OCI-LY1 (cell line): ENCODE measurements around the gene MTAP.

ENCODE experiments used
- H2AFZ ChIP-seq: fragments of 200-600 bp; sonication (generic), shearing (Covaris generic); 2 replicates; pipeline ENCODE4 v1.6.0; 2014; ENCODE audit warnings: antibody characterized with exemption, mild to moderate bottlenecking, low read length
- H3F3A ChIP-seq: fragments of 200-600 bp; sonication (generic), shearing (Covaris generic); 2 replicates; pipeline ENCODE4 v1.6.0; 2014; ENCODE audit warnings: mild to moderate bottlenecking, antibody characterized with exemption, low read length, moderate library complexity; ENCODE audit not compliant: insufficient read depth
- H3K27ac ChIP-seq: fragments of 200-600 bp; sonication (generic); 2 replicates; pipeline ENCODE4 v1.5.1; 2014; ENCODE audit warnings: low read length, mixed run types, mild to moderate bottlenecking, low read depth; ENCODE audit not compliant: poor library complexity, severe bottlenecking
- H3K27me3 ChIP-seq: fragments of 200-600 bp; sonication (generic); 2 replicates; pipeline ENCODE4 v1.6.0; 2014; ENCODE audit warnings: antibody characterized with exemption, mild to moderate bottlenecking, low read length, moderate library complexity; ENCODE audit not compliant: insufficient read depth
- H3K36me3 ChIP-seq: fragments of 200-600 bp; sonication (generic); 2 replicates; pipeline ENCODE4 v1.6.1; 2014; ENCODE audit warnings: mild to moderate bottlenecking, antibody characterized with exemption, low read length, moderate library complexity, mixed read lengths; ENCODE audit not compliant: insufficient read depth
- H3K4me1 ChIP-seq: fragments of 200-600 bp; sonication (generic); 2 replicates; pipeline ENCODE4 v1.5.1; 2014; ENCODE audit warnings: mild to moderate bottlenecking, low read length, moderate library complexity; ENCODE audit not compliant: insufficient read depth, severe bottlenecking
- H3K4me2 ChIP-seq: fragments of 200-600 bp; sonication (generic), shearing (Covaris generic); 2 replicates; pipeline ENCODE4 v1.6.1; 2014; ENCODE audit warnings: low read length
- H3K4me3 ChIP-seq: fragments of 200-600 bp; sonication (generic); 2 replicates; pipeline ENCODE4 v1.5.1; 2014; ENCODE audit warnings: low read length, low read depth, mild to moderate bottlenecking, mixed read lengths; ENCODE audit not compliant: poor library complexity, severe bottlenecking
- H3K79me2 ChIP-seq: fragments of 200-600 bp; shearing (Covaris generic); 2 replicates; pipeline ENCODE4 v1.6.1; 2016; ENCODE audit warnings: mixed run types, low read length, mixed read lengths; ENCODE audit not compliant: insufficient read depth
- H3K9ac ChIP-seq: fragments of 200-600 bp; sonication (generic), shearing (Covaris generic); 2 replicates; pipeline ENCODE4 v1.6.1; 2014; ENCODE audit warnings: mild to moderate bottlenecking, low read length, mixed read lengths
- H3K9me2 ChIP-seq: fragments of 200-600 bp; sonication (generic), shearing (Covaris generic); 2 replicates; pipeline ENCODE4 v1.6.1; 2014; ENCODE audit warnings: low read depth, mild to moderate bottlenecking, low read length, mixed read lengths
- H3K9me3 ChIP-seq: fragments of 200-600 bp; shearing (Covaris generic); 2 replicates; pipeline ENCODE4 v1.6.1; 2014; ENCODE audit warnings: low read length, mixed read lengths
- H4K20me1 ChIP-seq: fragments of 200-600 bp; sonication (generic), shearing (Covaris generic); 2 replicates; pipeline ENCODE4 v1.6.0; 2016; ENCODE audit warnings: mild to moderate bottlenecking, low read length; ENCODE audit not compliant: insufficient read depth
- EZH2 ChIP-seq: fragments of 200-600 bp; sonication (generic), shearing (Covaris generic); IDR thresholded peaks from 2 replicates; pipeline ENCODE4 v1.8.0; 2017; ENCODE audit warnings: borderline replicate concordance, mixed run types, mild to moderate bottlenecking, antibody characterized with exemption, low read length, moderate library complexity, mixed read lengths
- TF ChIP-seq, protein P1 (sequence below): fragments of 200-600 bp; sonication (generic), shearing (Covaris generic); IDR thresholded peaks from 2 replicates; pipeline ENCODE4 v1.5.1; 2017; ENCODE audit warnings: mild to moderate bottlenecking, antibody characterized with exemption, low read length, moderate library complexity, mixed read lengths

The MTAP gene

DNA sequence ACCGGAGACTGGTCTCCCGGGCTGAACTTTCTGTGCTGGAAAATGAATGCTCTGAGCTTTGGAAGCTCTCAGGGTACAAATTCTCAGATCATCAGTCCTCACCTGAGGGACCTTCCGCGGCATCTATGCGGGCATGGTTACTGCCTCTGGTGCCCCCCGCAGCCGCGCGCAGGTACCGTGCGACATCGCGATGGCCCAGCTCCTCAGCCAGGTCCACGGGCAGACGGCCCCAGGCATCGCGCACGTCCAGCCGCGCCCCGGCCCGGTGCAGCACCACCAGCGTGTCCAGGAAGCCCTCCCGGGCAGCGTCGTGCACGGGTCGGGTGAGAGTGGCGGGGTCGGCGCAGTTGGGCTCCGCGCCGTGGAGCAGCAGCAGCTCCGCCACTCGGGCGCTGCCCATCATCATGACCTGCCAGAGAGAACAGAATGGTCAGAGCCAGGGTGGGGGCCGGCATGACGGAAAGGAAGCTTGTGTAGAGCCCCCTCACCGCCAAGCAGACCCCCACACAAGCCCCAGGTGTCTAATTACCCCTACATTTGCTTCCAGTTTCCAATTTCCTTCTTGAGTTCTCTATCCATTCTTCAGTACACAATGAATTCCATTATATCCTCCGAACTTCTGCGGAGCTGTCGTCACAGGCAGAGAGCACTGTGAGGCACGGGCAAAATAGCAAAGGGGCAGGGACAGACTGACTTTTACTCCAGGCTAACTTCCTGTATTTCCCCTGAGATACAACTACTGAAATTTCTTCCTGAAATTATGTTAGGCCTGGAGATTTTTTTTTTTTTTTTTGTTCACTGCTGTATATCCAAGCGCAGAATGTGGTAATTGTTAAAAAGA lies 168.6 kb downstream of the MTAP start:
- no peak overlapping the region for H3K27ac ChIP-seq
- no peaks in the 10 kb centered on the region for H3K9me3 ChIP-seq
- no peak overlapping the region for H2AFZ ChIP-seq
- no peaks in the 10 kb centered on the region for H3K27me3 ChIP-seq
- H3K36me3 ChIP-seq = peaks cover 58% of the 10 kb centered on the region
- H3K9me2 ChIP-seq = no peaks in the 10 kb centered on the region
- no peak overlapping the region for H3K4me2 ChIP-seq
- no peak overlapping the region for H3K9ac ChIP-seq
- no peaks in the 10 kb centered on the region for H3F3A ChIP-seq
- H3K79me2 ChIP-seq = peaks cover 41% of the 10 kb centered on the region
- TF ChIP-seq, protein P1, sequence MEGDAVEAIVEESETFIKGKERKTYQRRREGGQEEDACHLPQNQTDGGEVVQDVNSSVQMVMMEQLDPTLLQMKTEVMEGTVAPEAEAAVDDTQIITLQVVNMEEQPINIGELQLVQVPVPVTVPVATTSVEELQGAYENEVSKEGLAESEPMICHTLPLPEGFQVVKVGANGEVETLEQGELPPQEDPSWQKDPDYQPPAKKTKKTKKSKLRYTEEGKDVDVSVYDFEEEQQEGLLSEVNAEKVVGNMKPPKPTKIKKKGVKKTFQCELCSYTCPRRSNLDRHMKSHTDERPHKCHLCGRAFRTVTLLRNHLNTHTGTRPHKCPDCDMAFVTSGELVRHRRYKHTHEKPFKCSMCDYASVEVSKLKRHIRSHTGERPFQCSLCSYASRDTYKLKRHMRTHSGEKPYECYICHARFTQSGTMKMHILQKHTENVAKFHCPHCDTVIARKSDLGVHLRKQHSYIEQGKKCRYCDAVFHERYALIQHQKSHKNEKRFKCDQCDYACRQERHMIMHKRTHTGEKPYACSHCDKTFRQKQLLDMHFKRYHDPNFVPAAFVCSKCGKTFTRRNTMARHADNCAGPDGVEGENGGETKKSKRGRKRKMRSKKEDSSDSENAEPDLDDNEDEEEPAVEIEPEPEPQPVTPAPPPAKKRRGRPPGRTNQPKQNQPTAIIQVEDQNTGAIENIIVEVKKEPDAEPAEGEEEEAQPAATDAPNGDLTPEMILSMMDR = no peak
- TF ChIP-seq EZH2 = no peak
- H3K4me3 ChIP-seq = no peak overlapping the region
- peaks cover 26% of the 10 kb centered on the region for H3K4me1 ChIP-seq
- H4K20me1 ChIP-seq = no peaks in the 10 kb centered on the region

DNA sequence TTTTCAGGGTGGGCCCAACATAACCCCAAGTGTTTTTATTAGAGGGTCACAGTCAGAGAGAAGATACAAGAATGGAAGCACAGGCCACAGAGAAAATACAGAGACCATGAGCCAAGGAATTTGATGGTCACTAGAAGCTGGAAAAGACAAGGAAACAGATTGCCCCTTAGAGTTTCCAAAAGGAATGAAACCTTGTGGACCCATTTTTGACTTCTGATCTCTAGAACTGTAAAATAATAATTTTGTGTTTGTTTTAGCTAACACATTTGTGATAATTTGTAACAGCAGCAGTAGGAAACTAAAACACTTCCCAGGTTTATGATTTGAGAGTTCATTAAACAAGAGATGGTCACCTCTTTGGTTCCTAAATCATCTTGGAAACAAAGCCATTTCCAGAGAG lies 169.9 kb downstream of the MTAP start:
- H3K4me1 ChIP-seq = peaks cover 28% of the 10 kb centered on the region
- peak overlapping the region; percentile 29; the same call in 1 of the 2 replicates for H3K4me2 ChIP-seq
- peaks cover 48% of the 10 kb centered on the region for H3K79me2 ChIP-seq
- H3F3A ChIP-seq = no peaks in the 10 kb centered on the region
- no peaks in the 10 kb centered on the region for H3K9me2 ChIP-seq
- H3K4me3 ChIP-seq = no peak overlapping the region
- H3K27me3 ChIP-seq = no peaks in the 10 kb centered on the region
- peaks cover 50% of the 10 kb centered on the region for H3K36me3 ChIP-seq
- peak overlapping the region; percentile 45 for H3K27ac ChIP-seq
- H3K9me3 ChIP-seq = no peaks in the 10 kb centered on the region
- peak overlapping the region; percentile 16; the same call in 1 of the 2 replicates for H3K9ac ChIP-seq
- H2AFZ ChIP-seq = no peak overlapping the region
- no peaks in the 10 kb centered on the region for H4K20me1 ChIP-seq
- TF ChIP-seq EZH2 = no peak
- TF ChIP-seq, protein P1 = no peak

DNA sequence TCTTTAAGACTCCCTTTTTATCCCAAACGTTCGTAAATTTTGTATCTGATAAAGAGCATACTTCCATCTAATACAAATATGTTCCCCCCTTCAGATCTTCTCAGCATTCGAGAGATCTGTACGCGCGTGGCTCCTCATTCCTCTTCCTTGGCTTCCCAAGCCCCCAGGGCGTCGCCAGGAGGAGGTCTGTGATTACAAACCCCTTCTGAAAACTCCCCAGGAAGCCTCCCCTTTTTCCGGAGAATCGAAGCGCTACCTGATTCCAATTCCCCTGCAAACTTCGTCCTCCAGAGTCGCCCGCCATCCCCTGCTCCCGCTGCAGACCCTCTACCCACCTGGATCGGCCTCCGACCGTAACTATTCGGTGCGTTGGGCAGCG lies 171.9 kb downstream of the MTAP start:
- Histone ChIP-seq H3K9me2 (no peaks in the 10 kb centered on the region), H3F3A (no peaks in the 10 kb centered on the region), H3K4me2 (peak overlapping the region; percentile 91), H4K20me1 (no peaks in the 10 kb centered on the region), H3K4me3 (peak overlapping the region; percentile 77), H3K27me3 (no peaks in the 10 kb centered on the region), H3K9me3 (no peaks in the 10 kb centered on the region), H3K27ac (peak overlapping the region; percentile 62), H3K9ac (peak overlapping the region; percentile 85), H3K4me1 (peaks cover 37% of the 10 kb centered on the region), H3K36me3 (peaks cover 32% of the 10 kb centered on the region), H2AFZ (no peak overlapping the region), H3K79me2 (peaks cover 63% of the 10 kb centered on the region)
- no peak for TF ChIP-seq EZH2
- TF ChIP-seq, protein P1 = no peak
